Measurements from ENCODE around the gene POC1B.
A peak's percentile ranks its signal among the peaks of the same experiment; 100 is the strongest.

The POC1B gene

GRCh38 chr12:89547101-89547500 lies 21.3 kb upstream of the POC1B start:
- no peak for DNase-seq (ENCODE audit: low read depth)
- H3K4me3 ChIP-seq (ENCODE audit: low read depth, low read length) = no peak overlapping the region
- TF ChIP-seq CTCF (conservative IDR thresholded peaks at IDR 0.05; ENCODE audit: low read depth, low read length) = no peak

- no peak for TF ChIP-seq CTCF (conservative IDR thresholded peaks at IDR 0.05; ENCODE audit: low read depth, low read length)
- no peak for DNase-seq (ENCODE audit: low read depth)
- H3K4me3 ChIP-seq (ENCODE audit: low read depth, low read length) = no peak overlapping the region
Measured at GRCh38 chr12:89546151-89546550, 20.3 kb upstream of the POC1B start.

GRCh38 chr12:89544681-89545184 lies 18.9 kb upstream of the POC1B start:
- DNase-seq (ENCODE audit: low read depth) = peak; percentile 42
- TF ChIP-seq CTCF (conservative IDR thresholded peaks at IDR 0.05; ENCODE audit: low read depth, low read length) = no peak
- H3K4me3 ChIP-seq (ENCODE audit: low read depth, low read length) = no peak overlapping the region

GRCh38 chr12:89544022-89544421 lies 18.2 kb upstream of the POC1B start:
- TF ChIP-seq CTCF (conservative IDR thresholded peaks at IDR 0.05; ENCODE audit: low read depth, low read length) = no peak
- no peak overlapping the region for H3K4me3 ChIP-seq (ENCODE audit: low read depth, low read length)

GRCh38 chr12:89542912-89543592 lies 17.2 kb upstream of the POC1B start:
- peak; percentile 95 for TF ChIP-seq CTCF (conservative IDR thresholded peaks at IDR 0.05; ENCODE audit: low read depth, low read length)
- no peak overlapping the region for H3K4me3 ChIP-seq (ENCODE audit: low read depth, low read length)
- DNase-seq (ENCODE audit: low read depth) = peak; percentile 93

More at GRCh38 chr12:89544022-89544421, 18.2 kb upstream of the POC1B start:
- DNase-seq (ENCODE audit: low read depth) = no peak

GRCh38 chr12:89542236-89542635 lies 16.4 kb upstream of the POC1B start:
- no peak for DNase-seq (ENCODE audit: low read depth)
- no peak for TF ChIP-seq CTCF (conservative IDR thresholded peaks at IDR 0.05; ENCODE audit: low read depth, low read length)
- H3K4me3 ChIP-seq (ENCODE audit: low read depth, low read length) = no peak overlapping the region

GRCh38 chr12:89540586-89540985 lies 14.7 kb upstream of the POC1B start:
- no peak for DNase-seq (ENCODE audit: low read depth)
- H3K4me3 ChIP-seq (ENCODE audit: low read depth, low read length) = no peak overlapping the region
- TF ChIP-seq CTCF (conservative IDR thresholded peaks at IDR 0.05; ENCODE audit: low read depth, low read length) = no peak

Data from choroid plexus epithelial cell (primary cell).